ENCODE data around the gene RAP2C.
"Not testable (repeated sequence)": the region's sequence is repeated elsewhere in the genome, so short reads cannot be mapped to it uniquely, and the experiment has no call there.

Gene RAP2C

GRCh38 chrX:132199941-132200340, 19.3 kb downstream of the RAP2C start:
- DNase-seq = no peak

- no peak for DNase-seq
These were observed 25.2 kb downstream of the RAP2C start for GRCh38 chrX:132193872-132194574.

- no peak for DNase-seq
These were observed 27.3 kb downstream of the RAP2C start for GRCh38 chrX:132191938-132192337.

- DNase-seq = no peak
These were observed 31.1 kb downstream of the RAP2C start for GRCh38 chrX:132188175-132188574.

GRCh38 chrX:132187451-132187850, 31.8 kb downstream of the RAP2C start:
- DNase-seq = no peak

- DNase-seq = no peak
These were observed 34.4 kb downstream of the RAP2C start for GRCh38 chrX:132184871-132185270.

GRCh38 chrX:132181364-132181763, 37.9 kb downstream of the RAP2C start:
- no peak for DNase-seq

GRCh38 chrX:132180929-132181328, 38.3 kb downstream of the RAP2C start:
- DNase-seq = no peak

- no peak for DNase-seq
These were observed 45.6 kb downstream of the RAP2C start for GRCh38 chrX:132173647-132174046.

- no peak for DNase-seq
These were observed 47.4 kb downstream of the RAP2C start for GRCh38 chrX:132171881-132172280.

GRCh38 chrX:132171478-132171877, 47.8 kb downstream of the RAP2C start:
- no peak for DNase-seq

GRCh38 chrX:132169554-132169953, 49.7 kb downstream of the RAP2C start:
- no peak for DNase-seq

- no peak for DNase-seq
These were observed 53.6 kb downstream of the RAP2C start for GRCh38 chrX:132165651-132166050.

- no peak for DNase-seq
These were observed 54.2 kb downstream of the RAP2C start for GRCh38 chrX:132165005-132165404.

GRCh38 chrX:132163094-132163493, 56.2 kb downstream of the RAP2C start:
- not testable (repeated sequence) for DNase-seq

- DNase-seq = no peak
These were observed 66.1 kb downstream of the RAP2C start for GRCh38 chrX:132153166-132153565.
